GF-D8 (cell line): ENCODE results near the gene RAB34.

ENCODE experiments used
- DNase-seq: peaks from one replicate; lab custom pipeline; 2025; lab: John Stamatoyannopoulos, UW

The RAB34 gene, protein sequence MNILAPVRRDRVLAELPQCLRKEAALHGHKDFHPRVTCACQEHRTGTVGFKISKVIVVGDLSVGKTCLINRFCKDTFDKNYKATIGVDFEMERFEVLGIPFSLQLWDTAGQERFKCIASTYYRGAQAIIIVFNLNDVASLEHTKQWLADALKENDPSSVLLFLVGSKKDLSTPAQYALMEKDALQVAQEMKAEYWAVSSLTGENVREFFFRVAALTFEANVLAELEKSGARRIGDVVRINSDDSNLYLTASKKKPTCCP

DNA sequence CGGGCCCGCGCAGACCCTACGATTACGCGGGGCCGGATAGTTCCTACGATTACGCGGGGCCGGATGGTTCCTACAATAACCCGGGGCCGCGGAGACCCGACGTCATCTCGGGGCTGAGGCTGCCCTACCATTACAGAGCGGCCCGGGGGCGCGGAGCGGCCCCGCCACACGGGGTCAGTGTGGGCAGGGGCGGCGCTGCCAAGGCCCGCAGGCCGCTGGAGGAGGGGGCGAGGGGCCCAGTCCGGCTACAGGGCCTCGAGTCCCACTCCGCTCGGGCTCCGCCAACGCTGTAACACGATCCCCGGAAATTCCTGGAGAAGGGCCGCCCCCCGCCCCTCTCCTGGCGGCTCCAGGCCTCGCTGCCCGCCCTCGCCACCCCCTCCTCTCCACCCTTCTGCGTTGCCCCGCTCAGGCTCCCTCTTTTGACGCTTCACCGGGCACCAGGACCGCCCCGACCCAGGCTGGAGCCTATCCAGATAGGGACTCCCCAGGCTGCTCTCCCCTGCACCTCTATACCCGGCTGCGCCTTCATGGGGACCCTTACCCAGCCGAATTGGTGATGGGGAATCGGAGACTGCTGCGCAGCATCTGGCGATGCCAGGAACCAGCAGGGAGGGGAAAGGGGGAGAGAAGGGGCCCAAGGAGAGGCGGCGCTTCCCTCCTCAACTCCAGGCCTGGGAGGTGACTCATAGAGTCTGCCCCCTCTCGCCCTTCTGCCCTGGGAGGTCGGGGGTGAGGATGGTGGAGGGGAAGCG is at the start of gene RAB34:
Gene RAB34 (minus strand): TSS at position 291 of the 755 bp plus-strand sequence. CDS start 602 bp downstream, outside the sequence.
- peak; percentile 13 for DNase-seq

DNA sequence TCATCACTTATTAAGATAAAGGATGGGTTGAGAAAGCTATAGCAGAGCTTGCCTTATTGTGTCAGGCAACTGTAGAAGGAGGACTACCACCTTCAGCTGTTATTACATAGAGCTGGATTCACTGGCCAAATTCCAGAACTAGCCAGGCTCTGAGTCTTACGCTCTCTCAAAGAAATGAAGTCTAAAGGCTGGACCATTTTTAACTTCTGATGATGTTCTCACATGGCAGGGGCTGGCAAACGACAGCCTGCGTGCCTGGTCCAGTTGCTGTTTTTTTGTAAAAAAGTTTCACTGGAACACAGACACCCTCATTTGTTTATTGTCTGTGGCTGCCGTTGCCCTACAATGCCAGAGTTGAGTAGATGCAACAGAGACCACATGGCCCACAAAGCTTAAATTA is 47.4 kb upstream of the RAB34 start:
- no peak for DNase-seq

DNA sequence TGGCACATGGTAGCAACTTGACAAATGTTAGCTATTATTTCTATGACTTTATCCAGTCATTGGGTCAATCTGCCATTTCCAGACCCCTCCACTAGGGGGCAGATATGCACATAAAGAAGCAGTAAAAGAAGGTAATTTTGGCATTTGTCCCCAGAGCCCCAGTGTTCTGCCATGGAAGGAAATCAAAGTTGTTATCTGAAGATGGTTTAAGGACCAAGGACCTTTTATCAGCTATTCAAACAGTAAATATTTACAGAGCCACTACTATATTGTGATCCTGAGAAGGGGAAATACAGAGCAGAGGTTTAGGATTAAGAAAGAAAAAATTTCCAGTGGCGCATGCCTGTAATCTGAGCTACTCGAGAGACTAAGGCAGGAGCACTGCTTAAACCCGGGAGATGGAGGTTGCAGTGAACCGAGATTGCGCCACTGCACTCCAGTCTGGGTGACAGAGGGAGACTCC is 46.2 kb upstream of the RAB34 start:
- DNase-seq = peak; percentile 1

DNA sequence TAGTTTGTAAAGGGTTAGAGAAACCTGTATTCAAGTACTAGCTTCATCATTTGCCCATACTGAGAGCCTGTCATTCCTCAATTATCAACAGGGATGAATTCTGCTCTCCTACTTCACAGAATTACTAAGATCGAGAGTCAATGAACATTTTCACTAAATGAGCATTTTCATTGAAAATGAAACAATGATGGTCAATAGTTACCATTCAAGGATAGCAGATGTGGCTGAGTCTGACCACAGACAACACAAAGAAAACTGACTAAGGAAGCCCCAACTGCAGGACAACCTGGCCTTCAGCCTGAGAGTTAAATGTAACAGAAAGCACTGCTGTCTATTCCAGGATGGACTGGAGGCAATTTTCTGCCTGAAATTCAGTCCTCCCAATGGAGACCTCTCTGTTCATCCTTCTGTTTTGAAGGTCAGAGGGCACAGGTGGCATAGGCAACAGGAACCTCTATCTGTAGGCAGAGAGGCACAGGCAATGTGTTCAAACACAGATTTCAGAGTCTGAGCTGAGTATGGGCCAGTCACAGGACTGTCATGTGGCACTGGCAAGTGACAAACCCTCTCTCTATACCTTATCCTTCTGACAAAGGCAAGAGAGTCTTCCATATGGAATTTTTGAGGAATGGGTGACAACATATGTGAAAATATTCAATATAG is 45.6 kb upstream of the RAB34 start:
- no peak for DNase-seq

DNA sequence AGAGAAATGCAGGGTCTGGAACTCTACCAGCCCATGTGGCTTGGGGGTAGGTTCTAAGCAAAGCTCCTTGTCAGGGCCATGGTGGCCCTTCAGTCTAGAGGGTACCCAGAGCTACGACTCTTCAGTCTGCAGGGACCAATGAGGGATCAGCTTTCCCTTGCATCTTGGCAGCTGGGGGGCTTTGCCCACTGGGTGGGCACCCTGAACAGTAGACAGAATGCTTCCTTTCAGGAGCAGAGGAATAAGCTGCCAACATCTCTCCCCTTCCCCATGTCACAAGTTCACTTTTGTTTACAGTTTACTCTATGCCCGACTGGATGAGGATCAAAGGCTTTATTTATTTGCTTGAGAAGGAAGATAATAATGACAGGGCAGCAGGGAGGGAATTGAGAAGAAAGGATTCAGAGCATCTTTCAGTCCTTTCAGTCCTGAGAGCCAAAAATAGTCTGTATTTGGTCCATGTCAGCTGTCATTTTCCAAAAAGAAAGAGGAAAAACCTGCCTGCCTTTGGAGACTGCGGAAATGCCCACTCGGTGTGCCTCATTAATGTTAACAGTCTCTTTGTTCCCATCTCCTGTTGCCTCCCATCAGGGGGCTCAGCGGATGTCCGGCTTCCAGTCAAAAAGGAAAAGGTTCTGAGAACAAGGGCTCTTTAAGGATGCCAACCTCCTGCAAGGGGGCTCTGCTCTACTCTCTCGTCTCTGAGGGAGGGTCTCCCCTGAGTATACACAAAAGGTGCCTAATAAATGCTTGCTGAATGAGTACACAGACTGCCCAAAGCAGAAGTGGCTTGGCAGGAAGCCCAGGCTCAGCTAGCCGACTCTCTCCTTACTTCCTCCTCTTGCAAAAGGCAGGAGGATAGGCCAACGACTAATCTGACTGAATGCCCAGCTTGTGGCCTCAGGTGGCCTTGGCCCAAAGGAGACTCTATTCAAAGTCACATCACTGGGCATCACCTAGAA is 43.2 kb upstream of the RAB34 start:
- peak; percentile 53 for DNase-seq

DNA sequence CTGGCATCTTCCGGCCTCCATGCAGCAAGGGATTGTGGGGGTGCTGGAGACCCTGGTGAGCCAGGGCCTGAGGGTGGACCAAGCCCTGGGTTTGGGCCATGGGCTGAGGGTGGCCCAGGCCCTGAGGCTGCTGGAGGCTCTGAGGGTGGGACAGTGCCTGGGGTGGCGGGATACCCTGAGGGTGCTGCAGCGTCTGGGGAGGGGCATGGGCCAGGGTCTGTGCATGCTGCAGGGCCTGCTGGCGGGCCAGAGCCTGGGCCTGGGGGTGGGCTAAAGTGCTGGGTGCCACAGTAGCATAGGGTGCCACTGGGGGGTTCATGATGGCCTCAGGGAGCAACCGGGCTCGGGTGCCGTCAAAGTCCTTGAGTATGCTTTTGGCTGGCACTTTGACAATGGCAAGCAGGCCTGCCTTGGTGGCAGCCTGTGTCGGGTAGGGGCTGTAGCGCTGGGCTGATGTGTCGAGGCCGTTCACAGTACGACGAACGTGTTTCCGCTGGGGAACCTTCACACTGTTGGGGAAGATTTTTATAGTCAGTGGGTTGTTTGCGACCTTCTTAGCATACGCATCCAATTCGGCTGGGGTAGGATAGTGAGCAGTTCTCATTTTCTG is 41.7 kb upstream of the RAB34 start:
- DNase-seq = no peak

DNA sequence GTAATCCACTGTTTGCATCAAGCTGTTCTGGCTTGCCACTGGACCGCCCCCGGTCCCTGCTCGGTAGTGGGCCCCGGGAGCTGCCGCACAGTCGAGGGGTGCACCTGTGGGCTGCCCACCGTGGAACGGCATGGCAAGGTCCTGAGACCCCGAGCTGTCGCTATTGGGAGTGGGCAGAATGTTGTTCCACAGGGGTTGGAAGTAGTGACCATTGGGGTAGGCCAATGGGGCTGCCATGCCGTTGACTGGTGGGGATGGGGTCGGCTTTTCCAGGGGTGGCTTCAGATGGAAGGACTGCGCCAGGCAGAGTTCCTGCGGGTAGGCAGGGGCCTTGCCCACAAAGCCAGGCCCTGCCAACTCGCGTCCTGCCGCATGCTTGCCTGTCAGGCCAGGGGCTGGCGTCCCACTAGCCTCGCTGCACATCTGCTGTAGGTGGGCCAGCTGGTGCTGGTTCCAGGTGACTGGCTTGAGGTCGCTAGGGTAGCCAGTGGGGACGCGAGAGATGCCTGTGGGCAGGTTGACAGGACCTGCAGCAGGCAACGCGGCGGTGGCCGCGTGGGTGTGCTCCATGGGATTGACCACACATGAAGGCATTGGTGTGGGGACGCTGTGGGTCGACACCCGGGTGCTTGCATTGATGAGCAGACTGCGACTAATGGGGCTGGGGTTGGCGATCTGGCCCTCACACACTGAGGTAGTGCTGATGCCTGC is 40.9 kb upstream of the RAB34 start:
- DNase-seq = no peak

DNA sequence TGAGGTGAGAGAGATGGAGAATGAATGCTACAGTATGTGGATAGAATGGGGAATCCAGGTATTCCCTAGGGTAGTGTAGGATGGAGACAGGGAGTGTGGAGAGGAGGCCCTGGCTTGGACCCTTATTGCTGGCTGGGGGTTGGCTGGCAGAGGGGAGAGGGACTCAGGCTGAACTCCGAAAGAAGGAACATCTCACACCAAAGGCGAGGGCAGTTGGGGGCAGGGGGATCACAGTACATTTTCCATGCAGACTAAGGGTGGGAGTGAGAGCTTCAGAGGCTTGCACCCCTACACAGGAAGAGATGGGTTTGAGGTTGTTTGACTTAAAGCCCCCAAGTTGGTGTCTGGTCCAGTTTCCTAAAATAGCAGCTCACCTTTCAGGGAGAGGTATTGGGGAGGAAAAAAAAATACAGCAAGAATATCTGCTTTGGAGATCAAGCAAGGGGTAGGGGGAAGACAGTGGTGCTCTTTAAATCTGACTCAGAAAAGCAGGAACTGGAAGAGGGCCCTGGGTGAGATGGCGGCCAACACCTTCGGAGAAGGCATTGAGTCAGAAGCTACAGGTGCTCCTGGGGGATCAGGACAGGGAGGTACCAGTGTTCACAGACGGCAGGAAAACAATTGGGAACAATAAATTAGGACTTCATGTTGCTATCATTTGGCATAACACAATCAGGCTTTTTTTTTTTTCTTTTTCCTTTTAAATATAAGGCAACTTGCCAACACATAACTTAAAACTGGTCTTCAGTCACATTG is 38.6 kb upstream of the RAB34 start:
- DNase-seq = no peak

DNA sequence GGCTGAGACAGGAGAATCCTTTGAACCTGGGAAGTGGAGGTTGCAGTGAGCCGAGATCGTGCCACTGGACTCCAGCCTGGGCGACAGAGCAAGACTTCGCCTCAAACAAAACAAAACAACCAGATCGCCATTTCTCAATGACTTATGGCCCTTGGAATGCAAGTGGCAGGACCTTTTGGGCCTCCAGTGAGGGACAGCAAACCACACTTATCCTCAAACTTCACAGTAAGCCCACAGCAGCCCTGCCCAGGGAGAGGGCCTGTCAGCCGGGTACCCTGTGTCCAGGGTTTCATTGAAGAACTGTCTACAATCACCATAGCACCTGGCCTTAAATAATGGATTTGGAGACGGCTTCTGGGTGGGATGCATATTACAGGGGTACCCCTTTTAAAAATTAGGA is 37.8 kb upstream of the RAB34 start:
- no peak for DNase-seq

DNA sequence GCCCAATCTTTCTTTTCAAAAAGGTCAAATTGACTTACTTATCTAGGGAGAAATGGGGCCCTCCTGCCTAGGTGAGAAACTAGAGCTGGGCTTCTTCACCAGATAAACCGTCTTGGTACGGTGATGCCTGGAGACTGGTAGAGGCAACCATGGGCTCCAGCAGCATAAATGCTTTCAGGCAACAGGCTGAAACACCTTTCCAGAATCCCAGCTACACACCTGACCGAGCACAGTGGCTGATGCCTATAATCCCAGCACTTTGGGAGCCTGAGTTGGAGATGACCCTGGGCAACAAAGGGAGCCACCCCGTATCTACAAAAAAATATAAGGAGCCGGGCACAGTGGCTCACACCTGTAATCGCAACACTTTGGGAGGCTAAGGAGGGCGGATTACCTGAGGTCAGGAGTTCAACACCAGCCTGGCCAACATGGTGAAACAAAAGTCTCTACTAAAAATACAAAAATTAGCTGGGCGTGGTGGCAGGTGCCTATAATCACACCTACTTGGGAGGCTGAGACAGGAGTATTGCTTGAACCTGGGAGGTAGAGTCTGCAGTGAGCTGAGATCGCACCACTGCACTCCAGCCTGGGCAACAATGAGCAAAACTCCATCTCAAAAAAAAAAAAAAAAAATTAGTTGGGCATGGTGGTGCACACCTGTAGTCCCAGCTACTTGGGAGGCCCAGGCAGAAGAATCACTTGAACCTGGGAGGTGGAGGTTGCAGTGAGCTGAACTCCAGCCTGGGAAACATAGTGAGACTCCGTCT is 34.1 kb upstream of the RAB34 start:
- no peak for DNase-seq

DNA sequence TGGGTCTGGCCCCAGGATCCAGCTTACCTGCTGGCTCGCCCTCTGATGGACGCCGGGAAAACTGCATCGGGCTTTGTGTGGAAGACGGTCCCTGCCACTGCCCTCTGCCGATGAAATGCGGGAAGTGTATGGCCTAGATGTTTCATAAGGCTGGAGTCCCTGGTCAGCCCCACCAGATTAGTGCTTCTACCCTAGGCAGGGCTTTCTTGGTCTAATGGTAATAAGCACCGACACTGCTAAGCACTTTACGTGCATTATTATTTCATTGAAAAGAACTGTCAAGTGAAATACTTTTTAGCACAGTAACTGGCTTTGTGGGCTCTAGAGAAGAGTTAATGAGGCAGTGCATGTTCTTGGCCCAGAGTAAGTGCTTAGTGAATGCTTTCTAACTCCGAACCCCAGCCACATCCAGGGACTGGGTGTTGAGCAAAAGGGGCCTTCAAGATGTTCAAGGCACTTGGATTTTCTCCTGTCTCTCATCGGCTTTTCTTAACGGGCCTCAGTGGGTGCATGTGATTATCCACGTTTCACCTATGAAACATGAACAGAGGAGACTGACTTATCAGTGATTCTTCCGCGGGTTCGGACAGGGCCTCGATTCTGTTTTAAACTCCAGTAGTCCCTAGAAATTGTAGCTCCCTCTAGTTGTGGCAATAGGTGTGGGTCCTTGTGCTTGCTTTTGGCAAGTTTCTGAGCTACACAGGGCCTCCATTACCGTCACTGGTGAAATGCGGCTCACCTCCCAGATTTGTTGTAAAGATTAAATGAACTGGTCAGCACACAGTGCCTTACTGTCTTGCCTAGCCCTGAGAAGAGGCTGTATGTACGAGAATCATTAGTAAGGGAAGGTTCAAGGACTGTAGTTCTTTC is 32.7 kb upstream of the RAB34 start:
- DNase-seq = peak; percentile 28

DNA sequence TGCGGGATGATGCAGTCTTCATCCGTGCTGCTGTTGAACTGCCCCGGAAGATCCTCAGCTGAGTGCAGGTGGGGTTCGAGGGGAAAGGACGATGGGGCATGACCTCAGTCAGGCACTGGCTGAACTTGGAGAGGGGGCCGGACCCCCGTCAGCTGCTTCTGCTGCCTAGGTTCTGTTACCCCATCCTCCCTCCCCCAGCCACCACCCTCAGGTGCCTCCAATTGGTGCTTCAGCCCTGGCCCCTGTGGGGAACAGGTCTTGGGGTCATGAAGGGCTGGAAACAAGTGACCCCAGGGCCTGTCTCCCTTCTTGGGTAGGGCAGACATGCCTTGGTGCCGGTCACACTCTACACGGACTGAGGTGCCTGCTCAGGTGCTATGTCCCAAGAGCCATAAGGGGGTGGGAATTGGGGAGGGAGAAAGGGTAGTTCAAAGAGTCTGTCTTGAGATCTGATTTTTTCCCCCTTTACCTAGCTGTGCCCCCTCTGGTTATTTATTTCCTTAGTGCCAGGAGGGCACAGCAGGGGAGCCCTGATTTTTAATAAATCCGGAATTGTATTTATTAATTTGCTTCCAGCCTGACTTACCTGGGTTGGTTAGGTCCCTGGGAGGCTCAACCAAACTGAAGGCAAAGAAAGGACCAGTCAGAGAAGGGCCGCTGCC is 32.0 kb upstream of the RAB34 start:
- no peak for DNase-seq

DNA sequence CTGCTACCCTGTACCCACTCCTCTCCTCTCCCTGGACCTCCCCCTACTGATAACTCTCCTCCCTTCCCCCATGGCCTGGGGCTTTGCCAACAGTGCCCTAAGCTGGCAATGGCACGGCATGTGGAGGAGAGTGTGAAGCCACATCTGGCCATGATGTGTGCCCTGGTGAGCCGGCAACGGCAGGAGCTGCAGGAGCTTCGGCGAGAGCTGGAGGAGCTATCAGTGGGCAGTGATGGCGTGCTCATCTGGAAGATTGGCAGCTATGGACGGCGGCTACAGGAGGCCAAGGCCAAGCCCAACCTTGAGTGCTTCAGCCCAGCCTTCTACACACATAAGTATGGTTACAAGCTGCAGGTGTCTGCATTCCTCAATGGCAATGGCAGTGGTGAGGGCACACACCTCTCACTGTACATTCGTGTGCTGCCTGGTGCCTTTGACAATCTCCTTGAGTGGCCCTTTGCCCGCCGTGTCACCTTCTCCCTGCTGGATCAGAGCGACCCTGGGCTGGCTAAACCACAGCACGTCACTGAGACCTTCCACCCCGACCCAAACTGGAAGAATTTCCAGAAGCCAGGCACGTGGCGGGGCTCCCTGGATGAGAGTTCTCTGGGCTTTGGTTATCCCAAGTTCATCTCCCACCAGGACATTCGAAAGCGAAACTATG is 31.3 kb upstream of the RAB34 start:
- no peak for DNase-seq

DNA sequence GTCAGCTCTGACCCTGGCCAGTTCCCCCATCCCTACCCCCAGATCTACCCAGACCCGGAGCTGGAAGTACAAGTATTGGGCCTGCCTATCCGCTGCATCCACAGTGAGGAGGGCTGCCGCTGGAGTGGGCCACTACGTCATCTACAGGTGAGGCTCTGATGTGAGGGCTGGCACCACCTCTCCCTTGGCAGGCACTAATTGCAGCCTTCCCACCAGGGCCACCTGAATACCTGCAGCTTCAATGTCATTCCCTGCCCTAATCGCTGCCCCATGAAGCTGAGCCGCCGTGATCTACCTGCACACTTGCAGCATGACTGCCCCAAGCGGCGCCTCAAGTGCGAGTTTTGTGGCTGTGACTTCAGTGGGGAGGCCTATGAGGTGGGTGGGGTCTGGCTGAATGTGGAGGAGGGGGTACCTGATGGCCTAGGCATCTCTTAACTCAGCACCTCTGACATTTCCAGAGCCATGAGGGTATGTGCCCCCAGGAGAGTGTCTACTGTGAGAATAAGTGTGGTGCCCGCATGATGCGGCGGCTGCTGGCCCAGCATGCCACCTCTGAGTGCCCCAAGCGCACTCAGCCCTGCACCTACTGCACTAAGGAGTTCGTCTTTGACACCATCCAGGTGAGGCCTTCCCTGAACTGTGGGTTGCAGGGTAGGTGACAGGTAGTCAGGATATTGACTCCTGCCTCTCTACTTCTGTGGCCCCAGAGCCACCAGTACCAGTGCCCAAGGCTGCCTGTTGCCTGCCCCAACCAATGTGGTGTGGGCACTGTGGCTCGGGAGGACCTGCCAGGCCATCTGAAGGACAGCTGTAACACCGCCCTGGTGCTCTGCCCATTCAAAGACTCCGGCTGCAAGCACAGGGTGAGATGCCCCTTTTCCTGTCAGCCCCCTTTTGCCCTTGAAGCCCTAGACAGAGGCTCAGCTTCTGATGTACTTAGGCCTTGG is 30.4 kb upstream of the RAB34 start:
- no peak for DNase-seq

DNA sequence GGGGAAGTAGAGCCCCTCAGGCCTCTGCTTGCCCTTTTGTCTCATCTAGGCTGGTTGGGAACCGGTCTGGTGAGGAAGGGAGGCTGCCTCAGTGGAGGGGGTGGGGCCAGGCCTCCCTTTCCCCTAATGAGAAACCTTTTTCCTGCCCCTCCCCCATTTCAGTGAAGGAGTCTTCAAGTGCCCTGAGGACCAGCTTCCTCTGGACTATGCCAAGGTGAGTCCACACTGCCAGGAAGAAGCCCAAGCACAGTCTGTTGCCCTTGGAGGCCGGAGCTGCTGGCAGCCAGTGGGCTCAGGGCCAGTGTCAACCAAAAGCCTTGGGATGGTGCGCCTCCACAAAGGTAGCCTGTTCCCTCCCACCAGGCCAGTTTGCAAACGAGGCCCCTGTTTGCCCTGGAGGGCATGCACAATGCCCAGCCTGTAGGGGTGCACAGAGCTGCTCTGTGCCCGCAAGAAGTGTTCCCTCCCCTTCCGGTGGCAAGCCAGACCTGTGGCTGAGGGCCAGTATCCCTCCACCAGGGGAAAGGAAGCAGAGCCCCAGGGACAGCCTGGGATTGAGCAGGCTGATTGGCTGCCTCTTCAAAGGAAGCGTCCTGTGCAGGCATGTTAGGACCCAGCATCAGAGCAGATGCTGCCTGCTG is 29.5 kb upstream of the RAB34 start:
- no peak for DNase-seq
